Measurements from ENCODE around the gene PRSS12. TPM values are rescaled to one million over a fixed set of nuclear protein-coding genes. Genes with fewer than 3 reads are reported as not detected.

Gene PRSS12
- total RNA-seq, 1 experiment from 2014 or later = 48.7 TPM

DNA sequence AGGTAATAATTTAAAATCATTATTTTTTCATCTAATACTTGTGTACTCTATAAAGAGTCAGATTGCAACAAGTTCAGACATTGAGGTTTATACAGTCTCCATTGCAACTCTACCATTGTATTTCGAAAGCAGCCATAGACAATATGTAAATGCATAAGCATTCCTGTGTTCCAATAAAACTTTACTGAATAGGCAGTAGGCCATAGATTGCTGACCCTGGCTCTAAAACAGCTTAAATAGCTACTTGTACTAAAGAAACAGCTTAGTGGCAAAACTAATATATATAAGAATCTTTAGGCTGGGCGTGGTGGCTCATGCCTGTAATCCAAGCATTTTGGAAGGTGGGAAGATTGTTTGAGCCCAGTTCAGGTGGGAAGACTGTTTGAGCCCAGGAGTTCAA, 115.3 kb downstream of the PRSS12 start:
- no peak overlapping the region for H3K4me3 Mint-ChIP-seq (ENCODE audit: low read depth, unreplicated experiment)
- CTCF ChIA-PET = no interaction called here
- TF ChIP-seq, protein P1, sequence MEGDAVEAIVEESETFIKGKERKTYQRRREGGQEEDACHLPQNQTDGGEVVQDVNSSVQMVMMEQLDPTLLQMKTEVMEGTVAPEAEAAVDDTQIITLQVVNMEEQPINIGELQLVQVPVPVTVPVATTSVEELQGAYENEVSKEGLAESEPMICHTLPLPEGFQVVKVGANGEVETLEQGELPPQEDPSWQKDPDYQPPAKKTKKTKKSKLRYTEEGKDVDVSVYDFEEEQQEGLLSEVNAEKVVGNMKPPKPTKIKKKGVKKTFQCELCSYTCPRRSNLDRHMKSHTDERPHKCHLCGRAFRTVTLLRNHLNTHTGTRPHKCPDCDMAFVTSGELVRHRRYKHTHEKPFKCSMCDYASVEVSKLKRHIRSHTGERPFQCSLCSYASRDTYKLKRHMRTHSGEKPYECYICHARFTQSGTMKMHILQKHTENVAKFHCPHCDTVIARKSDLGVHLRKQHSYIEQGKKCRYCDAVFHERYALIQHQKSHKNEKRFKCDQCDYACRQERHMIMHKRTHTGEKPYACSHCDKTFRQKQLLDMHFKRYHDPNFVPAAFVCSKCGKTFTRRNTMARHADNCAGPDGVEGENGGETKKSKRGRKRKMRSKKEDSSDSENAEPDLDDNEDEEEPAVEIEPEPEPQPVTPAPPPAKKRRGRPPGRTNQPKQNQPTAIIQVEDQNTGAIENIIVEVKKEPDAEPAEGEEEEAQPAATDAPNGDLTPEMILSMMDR (IDR thresholded peaks at IDR 0.05; ENCODE audit: unreplicated experiment) = no peak
- no peak for DNase-seq
- H3K9me3 Mint-ChIP-seq (ENCODE audit: low read depth, unreplicated experiment) = no peaks in the 10 kb centered on the region
- intact Hi-C loops (cut with micrococcal nuclease; ENCODE audit: unreplicated experiment) = no loop called here
- no peak overlapping the region for H3K27ac Mint-ChIP-seq (ENCODE audit: unreplicated experiment)
- H3K4me1 Mint-ChIP-seq (ENCODE audit: low read depth, unreplicated experiment) = no peaks in the 10 kb centered on the region
- H3K36me3 Mint-ChIP-seq (ENCODE audit: insufficient read depth, unreplicated experiment) = no peaks in the 10 kb centered on the region
- no TSS peak for BruUV-seq (replicated peaks)
- no peaks in the 10 kb centered on the region for H3K27me3 Mint-ChIP-seq (ENCODE audit: unreplicated experiment)

DNA sequence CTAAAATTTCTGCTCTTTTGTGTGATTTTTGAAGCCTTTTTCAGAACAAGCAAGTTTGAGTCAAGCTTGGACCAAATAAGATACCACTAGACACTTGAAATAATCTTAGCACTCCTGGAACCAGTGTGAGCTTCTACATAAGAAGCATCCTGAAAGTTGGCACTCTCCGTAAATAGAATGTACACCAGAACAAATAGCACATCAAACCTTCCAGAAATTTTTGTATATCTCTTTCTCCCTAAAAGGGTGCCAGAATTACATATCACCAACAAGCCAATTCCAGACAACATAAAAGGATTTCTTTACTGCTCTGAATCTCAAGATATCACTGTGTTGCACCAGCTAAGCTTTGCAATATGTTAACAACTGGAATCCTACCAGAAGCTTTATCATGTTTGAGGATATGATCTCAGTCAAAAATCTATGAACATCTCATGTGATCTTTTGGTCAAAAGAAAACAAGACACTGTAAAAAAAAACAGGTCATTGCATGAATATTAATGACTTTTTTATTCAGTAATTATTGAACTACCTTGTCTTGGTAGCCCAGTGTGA, 117.2 kb downstream of the PRSS12 start:
- TF ChIP-seq, protein P1 (IDR thresholded peaks at IDR 0.05; ENCODE audit: unreplicated experiment) = no peak
- Mint-ChIP-seq H3K27ac (ENCODE audit: unreplicated experiment) (no peak overlapping the region), H3K27me3 (ENCODE audit: unreplicated experiment) (no peaks in the 10 kb centered on the region), H3K9me3 (ENCODE audit: low read depth, unreplicated experiment) (no peaks in the 10 kb centered on the region), H3K4me1 (ENCODE audit: low read depth, unreplicated experiment) (no peaks in the 10 kb centered on the region), H3K36me3 (ENCODE audit: insufficient read depth, unreplicated experiment) (no peaks in the 10 kb centered on the region), H3K4me3 (ENCODE audit: low read depth, unreplicated experiment) (no peak overlapping the region)
- no TSS peak for BruUV-seq (replicated peaks)
- CTCF ChIA-PET = no interaction called here
- DNase-seq = no peak
- intact Hi-C loops (cut with micrococcal nuclease; ENCODE audit: unreplicated experiment) = no loop called here
